SHP77 treated with DMSO at 0.1 percent for 48 hours (cell line): Measurements from ENCODE around the gene VAV2.

Source experiments
- DNase-seq: peaks from one replicate; lab custom pipeline; 2025; lab: John Stamatoyannopoulos, UW

Gene VAV2

DNA sequence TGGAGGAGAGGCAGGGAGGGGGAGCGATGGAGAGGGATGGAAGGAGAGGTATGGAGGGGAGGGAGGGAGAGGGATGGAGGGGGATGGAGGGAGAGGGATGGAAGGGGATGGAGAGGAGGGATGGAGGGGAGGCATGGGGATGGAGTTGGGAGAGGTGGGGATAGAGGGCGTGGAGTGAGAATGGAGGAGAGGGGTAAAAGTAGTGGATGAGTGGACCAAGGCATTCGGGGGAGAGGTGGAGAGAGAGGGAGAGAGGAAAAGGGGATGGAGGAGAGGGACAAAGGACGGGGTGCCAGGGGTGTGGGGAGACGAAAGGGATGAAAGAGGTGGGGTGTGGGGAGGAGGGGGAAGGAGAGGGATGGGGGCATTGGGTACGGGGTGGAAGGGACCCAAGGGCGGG is 100.4 kb downstream of the VAV2 start:
- no peak for DNase-seq

DNA sequence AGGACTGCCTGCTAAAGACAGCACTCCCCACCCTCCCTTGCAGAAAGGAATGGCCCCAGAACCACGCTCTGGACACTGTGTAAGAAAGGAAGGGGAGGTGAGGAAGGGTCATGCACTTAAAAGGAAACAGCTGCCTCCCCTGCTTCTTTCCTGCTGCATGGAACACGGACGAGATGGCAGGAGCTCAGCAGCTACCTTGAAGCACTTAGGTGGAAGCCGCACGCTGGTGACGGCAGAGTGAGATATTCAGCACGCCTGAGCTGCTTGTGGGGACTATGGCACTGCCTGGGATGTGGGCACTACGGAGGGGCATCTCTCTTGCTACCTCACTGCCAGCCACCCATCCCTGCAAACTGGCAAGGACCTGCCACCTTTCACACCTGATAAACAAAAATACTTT is 101.5 kb downstream of the VAV2 start:
- DNase-seq = no peak

- peak; percentile 66 for DNase-seq
Measured at GRCh38 chr9:133889584-133890301, 102.4 kb downstream of the VAV2 start.

GRCh38 chr9:133888809-133889491 is 103.2 kb downstream of the VAV2 start:
- no peak for DNase-seq

- peak; percentile 94 for DNase-seq
Measured at GRCh38 chr9:133888048-133888808, 103.9 kb downstream of the VAV2 start.

DNA sequence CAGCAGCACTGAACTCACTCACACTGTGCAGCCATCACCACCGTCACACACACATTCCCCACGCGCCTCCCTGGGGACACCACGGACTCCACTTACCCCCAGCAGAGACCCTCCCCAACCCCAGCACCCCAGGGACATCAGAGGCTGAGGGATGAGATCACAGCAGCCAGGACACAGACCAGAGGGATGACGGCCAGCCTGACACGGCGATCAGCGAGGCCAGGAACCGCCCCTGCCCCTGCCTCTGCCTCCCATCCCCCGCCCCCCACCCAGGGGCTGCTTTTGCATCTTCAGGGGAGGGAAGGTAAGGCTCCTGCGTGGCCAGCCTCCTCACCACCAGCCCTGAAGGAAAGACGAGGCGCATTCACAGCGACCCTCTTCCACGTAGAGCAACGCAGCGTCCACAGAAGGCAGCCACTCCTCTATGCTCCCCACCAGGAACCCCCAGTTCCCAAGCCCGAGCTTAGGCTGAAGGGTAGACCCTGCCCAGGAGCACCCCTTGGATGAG is 104.5 kb downstream of the VAV2 start:
- DNase-seq = no peak

GRCh38 chr9:133886563-133887501 is 105.3 kb downstream of the VAV2 start:
- DNase-seq = no peak

DNA sequence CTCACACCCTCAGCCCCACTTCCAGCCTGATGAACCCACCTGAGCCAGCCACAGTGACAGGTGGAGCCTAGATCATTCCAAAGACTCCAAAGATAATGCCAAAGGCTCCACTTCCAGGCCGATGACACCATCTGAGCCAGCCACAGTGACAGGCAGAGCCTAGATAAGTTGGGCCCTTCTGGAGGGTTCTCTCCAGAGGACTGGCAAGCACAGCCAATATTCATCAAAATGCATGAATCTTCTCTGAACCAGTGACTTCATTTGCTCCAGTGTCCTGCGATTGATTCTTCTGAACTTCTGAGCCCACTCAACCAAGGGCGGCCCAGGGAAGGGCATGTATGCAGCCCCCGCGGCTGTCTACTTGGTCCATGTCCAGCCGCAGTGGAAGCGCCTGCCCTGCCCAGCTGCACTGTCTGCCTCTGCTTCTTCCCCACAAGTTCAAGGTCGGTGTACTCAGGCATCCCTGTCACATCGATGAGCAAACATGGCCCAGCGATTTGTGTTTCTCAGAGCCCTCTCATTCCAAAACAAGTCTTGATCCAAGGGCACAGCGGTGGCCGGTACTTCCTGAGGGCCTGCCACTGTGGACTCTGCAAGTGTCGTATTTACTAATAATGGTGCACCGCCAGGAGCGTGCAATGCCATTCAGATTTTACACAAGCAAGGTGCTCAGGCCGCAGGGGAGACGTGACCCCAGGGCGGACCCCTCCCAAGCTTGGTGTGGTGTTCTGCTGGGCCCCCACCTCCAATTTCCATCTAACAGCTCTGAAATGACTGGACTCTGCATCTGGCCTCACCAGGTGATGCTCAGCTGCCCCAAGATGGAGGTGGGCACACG is 107.0 kb downstream of the VAV2 start:
- no peak for DNase-seq

DNA sequence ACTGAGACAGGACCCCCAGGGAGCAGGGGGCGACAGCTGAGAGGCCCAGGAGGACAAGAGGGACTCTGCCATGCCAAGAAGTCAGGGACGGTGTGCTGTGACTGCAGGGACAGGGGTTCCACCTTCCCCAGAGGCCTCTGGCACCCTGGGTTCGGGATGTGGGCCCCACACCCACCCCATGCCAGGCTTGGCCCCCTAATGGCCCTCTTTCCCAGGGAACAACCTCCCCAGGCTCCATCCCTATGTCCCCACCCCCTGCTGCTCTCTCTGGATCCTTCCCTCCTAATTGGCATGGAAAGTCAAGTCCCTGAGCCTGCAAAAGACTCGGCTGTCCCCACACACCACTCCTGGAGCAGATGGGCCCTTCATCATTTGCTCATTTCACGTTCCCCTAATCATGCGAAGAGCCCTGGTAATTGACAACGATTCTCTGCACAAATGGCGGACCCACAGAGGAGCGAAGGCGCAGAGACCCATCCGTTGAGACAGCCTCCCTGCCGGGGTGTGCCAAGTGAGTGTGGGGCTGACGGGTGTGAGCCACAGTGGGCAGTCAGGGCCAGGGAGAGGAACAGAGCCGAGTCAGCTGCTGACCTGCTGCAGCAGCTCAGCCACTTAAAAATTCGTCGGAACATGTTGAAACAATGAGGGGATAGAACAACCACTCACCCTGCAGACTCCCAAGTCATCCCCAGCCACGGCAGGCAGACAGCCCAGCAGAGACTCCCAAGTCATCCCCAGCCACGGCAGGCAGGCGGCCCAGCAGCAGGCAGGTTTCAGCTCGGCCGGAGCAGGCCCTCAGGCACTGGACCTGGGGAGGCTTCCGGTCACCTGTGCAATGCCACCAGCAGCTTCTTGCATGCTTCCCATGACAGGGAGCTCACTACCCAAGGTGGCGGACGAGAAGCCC is 109.0 kb downstream of the VAV2 start:
- DNase-seq = no peak

DNA sequence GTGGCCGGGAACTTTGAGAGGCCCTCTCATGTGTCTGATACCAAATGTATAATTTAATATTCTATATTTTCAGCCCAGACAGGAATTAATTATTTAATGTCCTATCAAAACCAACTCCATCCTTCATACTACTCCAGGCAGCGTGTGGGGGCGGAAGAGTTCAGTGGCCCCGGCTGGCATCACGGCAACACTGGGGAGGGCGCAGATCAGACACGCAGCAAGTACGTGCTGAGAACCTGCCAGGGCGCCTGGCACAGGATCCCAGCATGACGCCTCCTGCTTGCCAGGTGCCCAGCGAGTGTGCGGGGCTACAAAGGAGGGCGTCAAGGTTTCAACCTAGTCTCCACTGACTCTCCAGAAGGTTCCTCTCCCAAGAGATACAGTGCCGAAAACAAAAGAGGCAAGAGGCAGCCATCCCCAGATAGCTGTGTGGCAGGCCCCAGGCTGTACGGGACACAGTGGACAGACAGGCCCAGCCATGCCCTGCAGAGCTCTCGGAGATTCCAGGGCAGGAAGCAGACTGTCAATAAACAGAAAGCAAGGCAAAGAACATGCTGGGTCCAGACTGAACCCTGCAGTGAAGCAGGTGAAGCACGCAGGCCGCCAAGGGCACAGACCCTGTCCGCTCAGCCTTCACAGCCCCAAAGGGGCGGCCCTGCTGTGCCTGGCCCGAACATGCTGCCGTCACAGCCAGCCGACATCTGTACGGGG is 110.3 kb downstream of the VAV2 start:
- no peak for DNase-seq

GRCh38 chr9:133880851-133881661 is 111.1 kb downstream of the VAV2 start:
- DNase-seq = no peak

DNA sequence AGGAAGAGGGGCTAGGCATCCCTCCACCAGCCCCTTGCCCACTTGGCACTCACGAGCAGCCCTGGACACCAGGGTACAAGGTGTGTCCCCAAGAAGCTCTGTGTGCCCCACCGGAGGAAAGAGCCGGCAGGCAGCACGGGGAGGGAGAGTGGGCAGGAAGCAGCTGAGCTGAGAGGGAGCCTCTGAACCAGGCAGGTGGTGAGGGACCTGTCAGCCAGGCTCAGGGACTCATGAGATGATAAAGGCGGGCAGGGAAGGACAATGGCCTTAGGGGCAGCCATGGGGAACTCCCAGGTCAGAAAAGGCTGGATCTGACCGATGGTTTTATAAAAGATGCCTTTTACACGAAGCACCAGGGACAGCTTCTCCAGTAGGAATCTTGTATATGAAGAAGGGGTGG is 112.0 kb downstream of the VAV2 start:
- no peak for DNase-seq

DNA sequence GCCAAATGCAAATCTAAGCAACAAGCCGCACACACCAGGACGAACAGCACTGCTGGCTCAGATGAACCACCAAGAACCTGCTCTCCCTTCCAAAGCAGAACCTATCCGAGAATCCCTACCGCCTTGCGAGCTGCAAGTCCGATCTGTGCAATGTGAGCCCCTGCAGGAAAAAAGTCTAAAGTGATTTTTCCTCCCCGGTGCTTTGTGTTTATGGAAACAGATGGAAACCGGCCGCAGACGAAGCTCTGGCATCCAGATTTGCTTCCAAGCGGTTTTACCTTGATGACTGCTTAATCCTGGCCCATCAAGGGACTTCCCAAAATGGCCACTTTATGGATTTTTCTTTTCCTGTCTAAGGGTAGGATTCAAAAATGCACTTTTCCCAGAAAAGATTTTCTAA is 112.5 kb downstream of the VAV2 start:
- DNase-seq = no peak

- no peak for DNase-seq
Measured at GRCh38 chr9:133878402-133878801, 113.7 kb downstream of the VAV2 start.

- DNase-seq = no peak
Measured at GRCh38 chr9:133877967-133878366, 114.2 kb downstream of the VAV2 start.

GRCh38 chr9:133877327-133877726 is 114.8 kb downstream of the VAV2 start:
- no peak for DNase-seq

DNA sequence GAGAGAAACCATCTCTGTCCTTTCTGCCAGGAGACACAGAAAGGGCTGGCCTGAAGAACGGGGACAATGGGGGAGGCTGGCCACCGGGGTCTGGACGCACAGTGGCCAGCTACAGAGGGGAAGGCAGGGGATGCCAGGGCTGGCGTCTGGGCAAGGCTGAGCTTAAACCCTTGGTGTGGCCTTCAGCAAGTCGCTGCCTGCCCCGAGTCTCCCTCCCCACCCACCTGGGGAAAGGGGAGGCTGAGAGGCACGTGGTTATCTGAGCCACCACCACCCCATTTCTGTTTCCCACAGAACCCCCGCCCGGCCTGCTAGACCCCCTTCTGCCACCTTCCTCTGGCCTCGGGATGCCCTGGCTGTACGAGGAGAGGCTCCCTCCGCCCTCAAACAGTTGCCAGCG is 115.3 kb downstream of the VAV2 start:
- no peak for DNase-seq

DNA sequence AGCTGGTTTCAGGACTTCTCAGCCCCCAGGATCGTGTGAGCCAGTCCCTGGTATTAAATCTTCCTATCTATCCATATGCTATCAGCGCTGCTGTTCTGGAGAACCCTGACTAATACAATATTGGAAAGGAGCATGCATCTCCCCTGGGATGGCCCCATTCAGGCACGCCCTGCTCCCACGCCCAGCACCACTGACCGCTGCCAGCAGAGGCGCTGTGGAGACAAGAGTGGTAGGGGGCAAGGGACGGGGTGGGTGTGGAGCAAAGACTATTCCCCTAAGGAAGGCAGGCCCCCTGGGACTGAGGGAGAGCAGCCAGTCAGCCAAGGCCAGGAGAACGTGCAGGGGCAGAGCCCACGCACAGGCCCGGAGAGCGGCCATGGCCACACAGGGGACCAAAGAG is 116.0 kb downstream of the VAV2 start:
- DNase-seq = no peak
